WTC11 (cell line): Measurements from ENCODE around the gene MTUS2. TPM values are rescaled to one million over a fixed set of nuclear protein-coding genes. Genes with fewer than 3 reads are reported as not detected.

Experiments
- ATAC-seq: fragments of 200-7000 bp; cut with Tn5 transposase; 2 replicates; pipeline ENCODE4 v1.10.0; 2021; ENCODE audit warnings: mild to moderate bottlenecking, moderate library complexity
- CTCF ChIA-PET: fragments of 300-600 bp; sonication (Branson Sonifier 250); formaldehyde crosslinking; loops from one replicate; lab custom pipeline; 2021; ENCODE audit warnings: antibody characterized with exemption; lab: Charles Lee
- POLR2A ChIA-PET: fragments of 350-600 bp; sonication (Branson Sonifier 250); formaldehyde crosslinking; loops from one replicate; lab custom pipeline; 2021; ENCODE audit warnings: antibody characterized with exemption; lab: Charles Lee
- DNase-seq: peaks from one replicate; pipeline ENCODE4 v3.0.0; 2021; ENCODE audit warnings: low spot score
- H3K27ac Mint-ChIP-seq: 2 replicates; pipeline ENCODE4 v1.8.0; 2021; ENCODE audit warnings: mixed read lengths
- H3K27me3 Mint-ChIP-seq: 2 replicates; pipeline ENCODE4 v1.8.0; 2021; ENCODE audit warnings: low read depth, mild to moderate bottlenecking, moderate library complexity, mixed read lengths
- H3K36me3 Mint-ChIP-seq: 2 replicates; pipeline ENCODE4 v1.8.0; 2021; ENCODE audit warnings: mixed read lengths
- H3K4me1 Mint-ChIP-seq: 2 replicates; pipeline ENCODE4 v1.8.0; 2022; ENCODE audit warnings: mixed read lengths
- H3K4me3 Mint-ChIP-seq: 2 replicates; pipeline ENCODE4 v1.8.0; 2021; ENCODE audit warnings: mild to moderate bottlenecking, moderate library complexity, mixed read lengths
- H3K9me3 Mint-ChIP-seq: 2 replicates; pipeline ENCODE4 v1.8.0; 2021; ENCODE audit warnings: mixed read lengths
- ATF1 ChIP-seq: sonication (generic); formaldehyde crosslinking; IDR thresholded peaks from 2 replicates; pipeline ENCODE4 v1.8.1; 2023; ENCODE audit warnings: mild to moderate bottlenecking, moderate library complexity, missing genetic modification reagents
- ATF3 ChIP-seq: sonication (generic); formaldehyde crosslinking; conservative IDR thresholded peaks from 2 replicates; pipeline ENCODE4 v1.8.1; 2022; ENCODE audit warnings: mild to moderate bottlenecking, missing genetic modification reagents
- ATF6 ChIP-seq: sonication (generic); formaldehyde crosslinking; IDR thresholded peaks from 2 replicates; pipeline ENCODE4 v1.8.1; 2023; ENCODE audit warnings: mild to moderate bottlenecking, missing genetic modification reagents
- CREB1 ChIP-seq: sonication (generic); formaldehyde crosslinking; IDR thresholded peaks from 2 replicates; pipeline ENCODE4 v1.8.0; 2023; ENCODE audit warnings: mild to moderate bottlenecking, missing genetic modification reagents
- E2F1 ChIP-seq: sonication (generic); formaldehyde crosslinking; IDR thresholded peaks from 2 replicates; pipeline ENCODE4 v1.8.0; 2022; ENCODE audit warnings: mild to moderate bottlenecking, missing genetic modification reagents
- E2F4 ChIP-seq: sonication (generic); formaldehyde crosslinking; IDR thresholded peaks from 2 replicates; pipeline ENCODE4 v1.8.1; 2022; ENCODE audit warnings: low read depth, mild to moderate bottlenecking, moderate library complexity, missing genetic modification reagents, borderline replicate concordance
- E2F5 ChIP-seq: sonication (generic); formaldehyde crosslinking; IDR thresholded peaks from 2 replicates; pipeline ENCODE4 v1.8.1; 2022; ENCODE audit warnings: mild to moderate bottlenecking, moderate library complexity, missing genetic modification reagents
- EMX1 ChIP-seq: fragments of 250-450 bp; sonication (Bioruptor Pico); IDR thresholded peaks from 2 replicates; pipeline ENCODE4 v1.8.0; 2021; ENCODE audit warnings: mild to moderate bottlenecking
- ESRRA ChIP-seq: sonication (generic); formaldehyde crosslinking; IDR thresholded peaks from 2 replicates; pipeline ENCODE4 v1.8.1; 2022; ENCODE audit warnings: mild to moderate bottlenecking, missing genetic modification reagents, borderline replicate concordance
- JAZF1 ChIP-seq: fragments of 250-450 bp; sonication (Bioruptor Pico); IDR thresholded peaks from 2 replicates; pipeline ENCODE4 v1.9.0; 2021; ENCODE audit warnings: moderate library complexity, mild to moderate bottlenecking, inconsistent platforms
- JUN ChIP-seq: sonication (generic); formaldehyde crosslinking; IDR thresholded peaks from 2 replicates; pipeline ENCODE4 v1.8.0; 2023; ENCODE audit warnings: mild to moderate bottlenecking, missing genetic modification reagents
- NFE2L1 ChIP-seq: sonication (generic); formaldehyde crosslinking; IDR thresholded peaks from 2 replicates; pipeline ENCODE4 v1.8.1; 2023; ENCODE audit warnings: missing genetic modification reagents
- NR1H2 ChIP-seq: sonication (generic); formaldehyde crosslinking; IDR thresholded peaks from 2 replicates; pipeline ENCODE4 v1.9.0; 2021; ENCODE audit warnings: mild to moderate bottlenecking, moderate library complexity, missing genetic modification reagents
- NR3C1 ChIP-seq: sonication (generic); formaldehyde crosslinking; conservative IDR thresholded peaks from 2 replicates; pipeline ENCODE4 v1.8.1; 2023; ENCODE audit warnings: low read depth, mild to moderate bottlenecking, missing genetic modification reagents
- PRRX2 ChIP-seq: fragments of 250-450 bp; sonication (Bioruptor Pico); IDR thresholded peaks from 2 replicates; pipeline ENCODE4 v1.8.0; 2021; ENCODE audit warnings: mild to moderate bottlenecking
- ZNF121 ChIP-seq: sonication (generic); formaldehyde crosslinking; IDR thresholded peaks from 2 replicates; pipeline ENCODE4 v1.8.0; 2023; ENCODE audit warnings: missing genetic modification reagents
- ZNF138 ChIP-seq: sonication (generic); formaldehyde crosslinking; conservative IDR thresholded peaks from 2 replicates; pipeline ENCODE4 v1.8.1; 2022; ENCODE audit warnings: mild to moderate bottlenecking, moderate library complexity, missing genetic modification reagents
- ZNF317 ChIP-seq: sonication (generic); formaldehyde crosslinking; IDR thresholded peaks from 2 replicates; pipeline ENCODE4 v1.8.1; 2023; ENCODE audit warnings: low read depth, mild to moderate bottlenecking, moderate library complexity, missing genetic modification reagents, borderline replicate concordance
- ZNF423 ChIP-seq: fragments of 250-450 bp; sonication (Bioruptor Pico); IDR thresholded peaks from 2 replicates; pipeline ENCODE4 v2.1.2; 2022; ENCODE audit warnings: mild to moderate bottlenecking, moderate library complexity
- ZNF671 ChIP-seq: fragments of 250-450 bp; sonication (Bioruptor Pico); IDR thresholded peaks from 2 replicates; pipeline ENCODE4 v1.8.0; 2021; ENCODE audit warnings: mild to moderate bottlenecking
- total RNA-seq: library from RNA; stranded (reverse); gene quantifications from 3 replicates; pipeline ENCODE4 v1.2.3, GENCODE V29; 2021
- TF ChIP-seq, protein P1 (sequence below): sonication (generic); formaldehyde crosslinking; IDR thresholded peaks from 2 replicates; pipeline ENCODE4 v1.8.1; 2023; ENCODE audit warnings: mild to moderate bottlenecking, missing genetic modification reagents, moderate library complexity
- TF ChIP-seq, protein P2 (sequence below): sonication (generic); formaldehyde crosslinking; IDR thresholded peaks from 2 replicates; pipeline ENCODE4 v1.8.0; 2022; ENCODE audit warnings: mild to moderate bottlenecking, missing genetic modification reagents

Gene MTUS2
- total RNA-seq, 1 experiment from 2014 or later = 0.22 TPM

DNA sequence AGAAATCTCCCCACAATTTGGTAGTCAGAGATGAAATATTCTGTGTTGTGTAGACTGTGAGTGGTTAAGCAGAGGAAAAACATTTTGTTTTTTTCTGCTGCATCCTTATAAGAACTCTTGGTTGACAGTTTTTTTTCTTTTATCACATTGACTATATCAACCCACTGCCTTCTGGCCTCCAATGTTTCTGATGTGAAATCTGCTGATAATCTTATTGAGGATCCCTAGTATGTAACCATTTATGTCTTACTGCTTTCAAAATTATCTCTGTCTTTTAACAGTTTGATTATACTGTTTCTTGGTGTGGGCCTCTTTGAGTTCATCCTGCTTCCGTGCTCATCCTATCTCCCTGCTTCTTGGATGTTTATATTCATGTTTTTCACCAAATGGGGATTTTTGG, 316.9 kb downstream of the MTUS2 start:
- no peak overlapping the region for H3K4me3 Mint-ChIP-seq
- H3K36me3 Mint-ChIP-seq = peaks cover 9% of the 10 kb centered on the region
- ATAC-seq (no peak), DNase-seq (no peak)
- H3K27me3 Mint-ChIP-seq = no peaks in the 10 kb centered on the region; the same call in 1 of the 2 replicates
- peaks cover 26% of the 10 kb centered on the region for H3K9me3 Mint-ChIP-seq
- POLR2A ChIA-PET = no interaction called here
- CTCF ChIA-PET = no interaction called here
- no peaks in the 10 kb centered on the region for H3K4me1 Mint-ChIP-seq
- no peak overlapping the region for H3K27ac Mint-ChIP-seq
- no peak for TF ChIP-seq ATF1 (CRISPR knock-in tag)
- no peak for TF ChIP-seq E2F5 (CRISPR knock-in tag)
- no peak for TF ChIP-seq NFE2L1 (CRISPR knock-in tag)
- TF ChIP-seq ZNF423 (CRISPR knock-in tag) = no peak
- TF ChIP-seq, protein P1, sequence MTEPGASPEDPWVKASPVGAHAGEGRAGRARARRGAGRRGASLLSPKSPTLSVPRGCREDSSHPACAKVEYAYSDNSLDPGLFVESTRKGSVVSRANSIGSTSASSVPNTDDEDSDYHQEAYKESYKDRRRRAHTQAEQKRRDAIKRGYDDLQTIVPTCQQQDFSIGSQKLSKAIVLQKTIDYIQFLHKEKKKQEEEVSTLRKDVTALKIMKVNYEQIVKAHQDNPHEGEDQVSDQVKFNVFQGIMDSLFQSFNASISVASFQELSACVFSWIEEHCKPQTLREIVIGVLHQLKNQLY (CRISPR knock-in tag) = no peak
- no peak for TF ChIP-seq ATF3
- TF ChIP-seq ZNF317 = peak; percentile 81
- TF ChIP-seq, protein P2, sequence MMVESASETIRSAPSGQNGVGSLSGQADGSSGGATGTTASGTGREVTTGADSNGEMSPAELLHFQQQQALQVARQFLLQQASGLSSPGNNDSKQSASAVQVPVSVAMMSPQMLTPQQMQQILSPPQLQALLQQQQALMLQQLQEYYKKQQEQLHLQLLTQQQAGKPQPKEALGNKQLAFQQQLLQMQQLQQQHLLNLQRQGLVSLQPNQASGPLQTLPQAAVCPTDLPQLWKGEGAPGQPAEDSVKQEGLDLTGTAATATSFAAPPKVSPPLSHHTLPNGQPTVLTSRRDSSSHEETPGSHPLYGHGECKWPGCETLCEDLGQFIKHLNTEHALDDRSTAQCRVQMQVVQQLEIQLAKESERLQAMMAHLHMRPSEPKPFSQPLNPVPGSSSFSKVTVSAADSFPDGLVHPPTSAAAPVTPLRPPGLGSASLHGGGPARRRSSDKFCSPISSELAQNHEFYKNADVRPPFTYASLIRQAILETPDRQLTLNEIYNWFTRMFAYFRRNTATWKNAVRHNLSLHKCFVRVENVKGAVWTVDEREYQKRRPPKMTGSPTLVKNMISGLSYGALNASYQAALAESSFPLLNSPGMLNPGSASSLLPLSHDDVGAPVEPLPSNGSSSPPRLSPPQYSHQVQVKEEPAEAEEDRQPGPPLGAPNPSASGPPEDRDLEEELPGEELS (CRISPR knock-in tag) = no peak
- TF ChIP-seq E2F4 (CRISPR knock-in tag) = no peak

DNA sequence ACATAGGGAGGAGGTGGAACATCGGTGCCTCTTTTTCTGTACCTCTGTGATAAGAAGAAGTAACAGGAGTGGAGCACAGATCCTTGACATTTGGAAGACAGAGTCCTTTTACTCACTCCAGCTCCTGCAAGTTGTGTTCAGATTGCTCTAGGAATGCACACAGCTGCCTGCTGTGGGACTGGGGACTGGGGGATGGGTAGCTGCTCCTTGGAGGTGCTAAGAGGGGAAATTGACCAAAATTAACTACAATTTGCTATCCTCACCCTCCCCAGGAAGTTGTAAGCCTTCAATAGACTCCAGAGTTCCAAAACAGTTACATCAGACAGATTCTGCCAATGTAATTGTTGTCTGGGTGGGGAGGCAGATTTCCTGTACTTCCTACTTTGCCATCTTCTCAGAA, 317.9 kb downstream of the MTUS2 start:
- peaks cover 26% of the 10 kb centered on the region for H3K9me3 Mint-ChIP-seq
- CTCF ChIA-PET = no interaction called here
- no peak for TF ChIP-seq JAZF1
- no peak for TF ChIP-seq NR1H2 (CRISPR knock-in tag)
- no peak for TF ChIP-seq ATF1 (CRISPR knock-in tag)
- TF ChIP-seq NR3C1 = no peak
- no peak for TF ChIP-seq EMX1
- TF ChIP-seq ZNF671 (CRISPR knock-in tag) = no peak
- TF ChIP-seq PRRX2 = no peak
- no peak for TF ChIP-seq JUN (CRISPR knock-in tag)
- TF ChIP-seq, all 79 proteins: peak for 0
- Mint-ChIP-seq H3K36me3 (peaks cover 9% of the 10 kb centered on the region), H3K4me1 (no peaks in the 10 kb centered on the region), H3K27ac (no peak overlapping the region), H3K27me3 (no peaks in the 10 kb centered on the region; the same call in 1 of the 2 replicates), H3K4me3 (no peak overlapping the region)
- DNase-seq (no peak), ATAC-seq (no peak; the same call in 1 of the 2 replicates)
- POLR2A ChIA-PET = no interaction called here

GRCh38 chr13:29140277-29140676, 320.1 kb downstream of the MTUS2 start:
- POLR2A ChIA-PET = no interaction called here
- ATAC-seq (no peak), DNase-seq (no peak)
- no peak overlapping the region for H3K4me3 Mint-ChIP-seq
- no peaks in the 10 kb centered on the region for H3K4me1 Mint-ChIP-seq
- H3K9me3 Mint-ChIP-seq = peaks cover 33% of the 10 kb centered on the region
- H3K27ac Mint-ChIP-seq = no peak overlapping the region
- H3K36me3 Mint-ChIP-seq = peaks cover 9% of the 10 kb centered on the region
- CTCF ChIA-PET = no interaction called here
- H3K27me3 Mint-ChIP-seq = no peaks in the 10 kb centered on the region; the same call in 1 of the 2 replicates
- no peak for TF ChIP-seq ZNF138 (CRISPR knock-in tag)
- no peak for TF ChIP-seq CREB1
- no peak for TF ChIP-seq NFE2L1 (CRISPR knock-in tag)
- TF ChIP-seq ESRRA = no peak
- TF ChIP-seq ZNF121 (CRISPR knock-in tag) = no peak
- no peak for TF ChIP-seq ZNF423 (CRISPR knock-in tag)
- TF ChIP-seq E2F1 (CRISPR knock-in tag) = no peak
- TF ChIP-seq, protein P2 (CRISPR knock-in tag) = no peak
- no peak for TF ChIP-seq ATF6 (CRISPR knock-in tag)
